HL-60/S4 (cell line): ENCODE data around the gene HEPN1.

Experiments used
- in situ Hi-C: fragments of 300-500 bp; cut with MboI; formaldehyde crosslinking; loops from 2 replicates; pipeline ENCODE4 v1.14.3; 2022; ENCODE audit warnings: low sequenced_read_pairs

Gene HEPN1

GRCh38 chr11:124938970-124939369 lies 19.9 kb downstream of the HEPN1 start:
- in situ Hi-C loops: no loop called here

GRCh38 chr11:124941703-124942102 lies 22.7 kb downstream of the HEPN1 start:
- in situ Hi-C loops: no loop called here

GRCh38 chr11:124942466-124943253 lies 23.6 kb downstream of the HEPN1 start:
- in situ Hi-C loops: no loop called here

GRCh38 chr11:124943254-124943616 lies 24.2 kb downstream of the HEPN1 start:
- in situ Hi-C loops: no loop called here

- in situ Hi-C loops: no loop called here
Observed at GRCh38 chr11:124943741-124944140, 24.7 kb downstream of the HEPN1 start.

GRCh38 chr11:124944565-124944964 lies 25.5 kb downstream of the HEPN1 start:
- in situ Hi-C loops: no loop called here

GRCh38 chr11:124945826-124946225 lies 26.8 kb downstream of the HEPN1 start:
- in situ Hi-C loops: no loop called here

GRCh38 chr11:124946735-124947141 lies 27.7 kb downstream of the HEPN1 start:
- in situ Hi-C loops: no loop called here

GRCh38 chr11:124950601-124951330 lies 31.7 kb downstream of the HEPN1 start:
- in situ Hi-C loops: loop anchor here (25.0 kb wide), 1 partner anchor 412 kb away; no protein-coding TSS in a partner anchor

- in situ Hi-C loops: loop anchor here (25.0 kb wide), 1 partner anchor 411 kb away; no protein-coding TSS in a partner anchor
Observed at GRCh38 chr11:124951341-124951740, 32.3 kb downstream of the HEPN1 start.

- in situ Hi-C loops: loop anchor here (25.0 kb wide), 1 partner anchor 408 kb away; no protein-coding TSS in a partner anchor
Observed at GRCh38 chr11:124953753-124954589, 34.9 kb downstream of the HEPN1 start, which contains the start of gene CCDC15. CCDC15 (plus strand) TSS chr11:124954202; CDS start chr11:124954733, 531 bp downstream.

GRCh38 chr11:124954590-124954955 lies 35.5 kb downstream of the HEPN1 start:
- in situ Hi-C loops: loop anchor here (25.0 kb wide), 1 partner anchor 408 kb away; no protein-coding TSS in a partner anchor

GRCh38 chr11:124955035-124955434 lies 36.0 kb downstream of the HEPN1 start:
- in situ Hi-C loops: loop anchor here (25.0 kb wide), 1 partner anchor 407 kb away; no protein-coding TSS in a partner anchor

- in situ Hi-C loops: loop anchor here (10.0 to 25.0 kb wide), 2 partner anchors 183 to 400 kb away; no protein-coding TSS in a partner anchor
Observed at GRCh38 chr11:124961972-124962609, 43.0 kb downstream of the HEPN1 start.

GRCh38 chr11:124968197-124968596 lies 49.1 kb downstream of the HEPN1 start:
- in situ Hi-C loops: loop anchor here (10.0 to 25.0 kb wide), 2 partner anchors 177 to 394 kb away; no protein-coding TSS in a partner anchor
